GM21447 (cell line): ENCODE results near the gene FNBP1.

Experiments
- ATAC-seq: cut with Tn5 transposase; IDR thresholded peaks from one replicate; pipeline ENCODE4 v1.9.1; 2021; ENCODE audit not compliant: unreplicated experiment

Gene FNBP1

GRCh38 chr9:129879991-129880653 is 162.9 kb downstream of the FNBP1 start:
- ATAC-seq: no peak

DNA sequence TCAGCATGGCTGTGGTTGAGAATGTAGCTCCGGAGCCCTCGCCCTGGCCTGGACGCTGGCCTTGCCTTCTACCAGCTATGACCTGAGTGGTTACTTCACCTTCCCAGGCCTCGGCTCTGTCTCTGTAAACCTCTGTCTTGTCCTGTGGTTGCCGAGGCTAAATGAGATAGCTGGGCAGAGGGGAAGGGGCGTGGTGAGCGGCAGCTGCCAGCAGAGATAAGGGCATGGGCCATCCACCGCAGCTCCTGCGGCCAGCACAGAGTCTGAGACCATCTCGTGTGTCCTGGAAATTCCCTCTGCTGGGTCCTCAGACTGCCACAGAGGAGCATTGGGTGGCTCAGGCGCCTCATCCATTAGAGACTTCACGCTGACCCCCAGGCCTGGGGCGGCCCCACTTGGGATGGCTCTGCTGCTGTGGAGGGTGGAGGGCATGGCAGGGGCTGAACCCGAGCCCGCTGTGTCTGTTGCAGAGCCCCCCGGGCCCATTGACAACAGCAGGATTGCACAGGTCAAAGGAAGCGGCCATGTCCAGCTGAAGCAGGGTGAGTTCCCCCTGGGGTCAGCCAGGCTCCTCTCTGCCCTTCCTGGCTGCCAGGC is 163.8 kb downstream of the FNBP1 start:
- ATAC-seq: no peak

GRCh38 chr9:129878291-129878690 is 164.7 kb downstream of the FNBP1 start:
- no peak for ATAC-seq

GRCh38 chr9:129876815-129877214 is 166.2 kb downstream of the FNBP1 start:
- ATAC-seq: no peak

DNA sequence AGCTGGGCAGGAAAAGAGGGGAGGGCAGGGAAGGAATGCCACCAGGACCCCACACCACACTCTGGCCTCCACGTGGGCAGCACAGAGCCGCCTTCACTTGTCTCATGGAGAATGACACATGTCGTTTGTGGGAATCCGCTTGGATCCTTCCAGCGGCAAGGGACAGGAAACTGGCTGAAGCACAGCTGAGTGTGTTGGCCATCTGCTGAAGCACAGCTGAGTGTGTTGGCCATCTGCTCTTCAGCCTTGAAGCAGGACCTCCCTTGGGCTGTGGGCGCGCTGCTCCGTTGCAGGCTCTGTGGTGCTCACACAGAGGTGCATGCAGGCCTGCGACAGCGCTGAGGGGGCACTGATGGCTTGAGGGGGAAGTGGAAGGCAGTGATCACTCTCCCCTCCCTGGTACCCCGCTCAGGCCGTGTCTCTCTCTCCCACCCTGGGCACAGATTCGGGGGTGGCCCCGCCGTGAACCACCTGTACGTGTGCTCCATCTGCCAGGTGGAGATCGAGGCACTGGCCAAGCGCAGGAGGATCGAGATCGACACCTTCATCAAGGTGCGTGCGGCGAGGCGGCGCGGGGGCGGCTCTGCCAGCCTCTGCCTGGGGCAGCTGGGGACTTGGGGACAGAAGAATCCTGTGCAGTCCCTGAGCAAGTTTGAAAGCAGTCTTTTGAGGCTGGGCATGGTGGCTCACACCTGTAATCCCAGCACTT is 167.1 kb downstream of the FNBP1 start:
- ATAC-seq: no peak

DNA sequence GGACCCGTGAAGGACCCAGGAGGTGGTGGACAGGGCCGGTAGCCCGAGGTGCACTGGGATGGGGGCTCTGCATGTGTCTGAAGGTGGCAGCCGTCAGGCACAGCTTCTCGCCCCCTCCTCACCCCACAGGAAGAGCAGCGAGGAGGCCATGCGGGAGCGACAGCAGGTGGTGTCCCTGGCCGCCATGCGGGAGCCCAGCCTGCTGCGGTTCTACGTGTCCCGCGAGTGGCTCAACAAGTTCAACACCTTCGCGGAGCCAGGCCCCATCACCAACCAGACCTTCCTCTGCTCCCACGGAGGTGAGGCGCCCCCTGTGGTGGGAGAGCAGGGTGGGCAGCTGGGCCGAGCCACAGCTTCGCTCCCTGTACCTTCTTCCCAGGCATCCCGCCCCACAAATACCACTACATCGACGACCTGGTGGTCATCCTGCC is 167.8 kb downstream of the FNBP1 start:
- ATAC-seq: no peak

DNA sequence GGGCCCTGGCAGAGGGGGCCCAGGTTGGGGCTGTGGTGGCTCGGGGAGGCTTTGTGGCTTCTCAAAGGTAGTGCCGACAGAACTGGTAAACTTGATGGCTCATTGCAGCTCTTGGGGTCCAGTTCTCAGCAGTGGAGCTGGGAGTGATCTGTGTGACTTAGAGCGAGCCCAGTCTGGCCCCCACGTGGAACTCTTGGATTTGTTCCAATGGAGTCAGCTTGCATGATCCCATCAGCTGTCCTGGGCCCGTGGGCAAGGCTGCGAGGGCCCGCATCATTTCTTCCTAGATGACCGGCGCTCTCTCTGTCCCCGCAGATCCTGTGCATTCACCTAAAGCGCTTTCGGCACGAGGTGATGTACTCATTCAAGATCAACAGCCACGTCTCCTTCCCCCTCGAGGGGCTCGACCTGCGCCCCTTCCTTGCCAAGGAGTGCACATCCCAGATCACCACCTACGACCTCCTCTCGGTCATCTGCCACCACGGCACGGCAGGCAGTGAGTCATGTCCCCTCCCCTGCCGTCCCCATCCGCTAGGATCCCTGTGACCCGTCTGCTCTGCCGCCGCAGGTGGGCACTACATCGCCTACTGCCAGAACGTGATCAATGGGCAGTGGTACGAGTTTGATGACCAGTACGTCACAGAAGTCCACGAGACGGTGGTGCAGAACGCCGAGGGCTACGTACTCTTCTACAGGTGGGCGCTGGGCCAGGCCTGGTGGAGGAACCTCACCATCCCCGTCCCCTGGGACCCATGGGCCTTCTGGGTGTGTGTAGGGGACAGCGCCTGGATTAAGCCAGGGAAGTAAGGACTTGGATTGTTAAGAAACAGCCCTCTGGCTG is 168.5 kb downstream of the FNBP1 start:
- no peak for ATAC-seq

GRCh38 chr9:129873563-129874190 is 169.3 kb downstream of the FNBP1 start:
- ATAC-seq: no peak

- ATAC-seq: no peak
Observed at GRCh38 chr9:129871046-129871445, 171.9 kb downstream of the FNBP1 start.

GRCh38 chr9:129869585-129870501 is 173.1 kb downstream of the FNBP1 start:
- no peak for ATAC-seq

- no peak for ATAC-seq
Observed at GRCh38 chr9:129868872-129869486, 174.0 kb downstream of the FNBP1 start.

- no peak for ATAC-seq
Observed at GRCh38 chr9:129868023-129868871, 174.7 kb downstream of the FNBP1 start.

DNA sequence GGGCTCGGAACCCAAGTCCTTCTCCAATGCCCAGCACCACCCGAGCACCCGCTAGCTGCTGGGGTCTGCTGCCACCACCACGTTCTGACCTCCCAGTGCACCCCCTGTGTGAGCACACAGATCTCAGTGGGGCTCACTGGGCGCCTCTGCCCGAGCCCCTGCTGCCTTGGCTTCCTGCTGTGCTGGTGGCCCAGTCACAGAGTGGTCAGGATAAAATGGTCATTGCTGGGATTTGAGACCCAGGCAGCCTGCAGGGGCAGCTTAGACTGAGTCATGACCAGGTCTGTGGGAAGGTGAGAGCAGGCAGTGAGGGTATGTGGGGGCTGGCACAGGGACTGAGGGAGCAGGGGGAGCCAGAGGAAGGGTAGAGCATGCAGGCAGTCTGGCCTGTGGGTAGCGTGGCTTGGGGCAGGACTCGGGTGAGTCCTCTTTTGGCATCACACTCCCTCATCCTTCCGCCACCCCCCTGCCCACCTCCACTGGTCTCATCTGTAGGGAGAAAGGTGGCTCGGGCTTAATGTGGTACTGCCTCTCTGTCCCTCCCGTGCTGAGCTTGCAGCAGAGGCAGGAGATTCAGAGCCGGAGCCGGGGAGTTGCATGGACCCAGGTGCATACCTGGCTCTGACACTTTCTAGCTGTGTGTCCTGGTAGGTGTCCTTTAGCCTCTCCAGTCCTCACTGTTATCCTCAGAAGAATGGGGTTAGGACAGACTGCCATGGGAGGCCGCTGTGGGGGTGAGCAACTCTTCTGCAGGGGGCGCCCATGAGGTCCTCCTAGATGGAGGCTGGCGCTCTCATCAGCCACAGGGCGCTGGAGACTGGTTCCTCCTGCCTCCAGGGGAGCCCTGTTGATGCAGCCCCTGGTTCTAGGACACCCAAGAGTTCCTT is 175.6 kb downstream of the FNBP1 start:
- no peak for ATAC-seq

GRCh38 chr9:129866394-129867135 is 176.4 kb downstream of the FNBP1 start:
- ATAC-seq: no peak

DNA sequence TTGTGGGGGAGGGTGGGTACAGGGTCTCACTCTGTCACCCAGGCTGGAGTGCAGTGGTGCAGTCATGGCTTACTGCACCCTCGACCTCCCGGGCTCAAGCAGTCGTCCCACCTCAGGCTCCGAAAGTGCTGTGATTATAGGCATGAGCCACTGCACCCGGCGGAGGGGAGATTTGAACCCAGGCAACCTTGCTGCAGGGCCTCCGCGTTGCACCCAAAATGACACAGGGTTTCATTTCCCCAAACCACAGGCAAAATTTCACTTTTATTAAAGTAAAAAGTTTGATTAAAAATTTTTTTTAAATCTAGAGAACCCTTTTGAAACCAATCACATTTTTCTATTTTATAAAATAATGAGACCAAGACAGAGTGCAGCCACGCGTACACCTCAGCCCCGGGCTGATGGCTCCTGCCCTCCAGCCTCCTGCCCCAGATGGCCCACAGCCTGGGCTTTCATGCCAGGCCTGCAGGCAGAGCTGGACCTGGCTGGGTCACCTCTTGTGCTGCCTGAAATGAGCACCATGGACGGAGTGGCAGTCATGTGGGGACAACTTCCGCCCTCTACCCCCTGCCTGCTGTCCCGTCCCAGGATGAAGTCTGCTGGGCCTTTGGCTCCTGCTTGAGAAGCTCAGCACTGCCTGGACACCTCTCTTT is 177.2 kb downstream of the FNBP1 start:
- no peak for ATAC-seq

- ATAC-seq: no peak
Observed at GRCh38 chr9:129864991-129865647, 177.9 kb downstream of the FNBP1 start.
